Right atrium auricular region (tissue), 2 donors: ENCODE measurements around the gene TSPAN3. TPM values are rescaled to one million over a fixed set of nuclear protein-coding genes. Genes with fewer than 3 reads are reported as not detected.

Source experiments
- DNase-seq: peaks from one replicate; pipeline ENCODE4 v3.0.0-alpha.2; 2019; ENCODE audit warnings: low spot score
- H3K27ac ChIP-seq, 2 donors: fragments of 200-600 bp; sonication (generic); 1 replicate in 1 of 2; 2 replicates in 1 of 2; pipeline ENCODE4 v1.5.1; 2016 to 2019
- H3K27me3 ChIP-seq, 2 donors: fragments of 200-600 bp; sonication (generic); one replicate each; pipeline versions ENCODE4 v1.5.1 to v1.6.0; 2017 to 2019
- H3K36me3 ChIP-seq: fragments of 200-600 bp; sonication (generic); one replicate; pipeline ENCODE4 v1.5.1; 2016
- H3K4me1 ChIP-seq, 2 donors: fragments of 200-600 bp; sonication (generic); one replicate each; pipeline versions ENCODE4 v1.5.1 to v1.6.0; 2017 to 2019
- H3K4me3 ChIP-seq, 2 donors: fragments of 200-600 bp; sonication (generic); 1 replicate in 1 of 2; 2 replicates in 1 of 2; pipeline ENCODE4 v1.5.1; 2017 to 2019; ENCODE audit warnings: mild to moderate bottlenecking in 1 of 2, moderate library complexity in 1 of 2
- H3K9me3 ChIP-seq, 2 donors: fragments of 200-600 bp; sonication (generic); one replicate each; pipeline ENCODE4 v1.5.1; 2019
- CTCF ChIP-seq, 2 donors: fragments of 200-600 bp; sonication (generic); IDR thresholded peaks; one replicate each; pipeline ENCODE4 v1.5.1; 2019; ENCODE audit warnings: antibody characterized with exemption in 2 of 2
- total RNA-seq, 2 donors: library from RNA; depleted of rRNA; stranded (reverse); fragments of >200 nt; gene quantifications; one replicate each; pipeline ENCODE4 v1.1.0, GENCODE V29; 2016

Gene TSPAN3
- total RNA-seq, 2 donors from 2014 or later, result 191 to 361 TPM

- Histone ChIP-seq H3K4me3 (no peak overlapping the region), H3K27me3 (no peaks in the 10 kb centered on the region), H3K4me1 (peaks cover 0 to 17% of the 10 kb centered on the region in 2 donors), H3K27ac (no peak overlapping the region), H3K9me3 (no peaks in the 10 kb centered on the region), H3K36me3 (no peaks in the 10 kb centered on the region)
- TF ChIP-seq CTCF (IDR thresholded peaks at IDR 0.05), result no peak
- DNase-seq, result peak; percentile 54
These were observed 36.9 kb downstream of the TSPAN3 start for GRCh38 chr15:77033729-77034671.

GRCh38 chr15:77033417-77033728 is 37.5 kb downstream of the TSPAN3 start:
- peak; percentile 50 for DNase-seq

GRCh38 chr15:77032647-77033416 is 38.1 kb downstream of the TSPAN3 start:
- Histone ChIP-seq H3K4me3 (no peak overlapping the region), H3K9me3 (no peaks in the 10 kb centered on the region), H3K27me3 (no peaks in the 10 kb centered on the region), H3K27ac (no peak overlapping the region), H3K4me1 (peaks cover 0 to 18% of the 10 kb centered on the region in 2 donors), H3K36me3 (no peaks in the 10 kb centered on the region)
- TF ChIP-seq CTCF (IDR thresholded peaks at IDR 0.05), result no peak
- DNase-seq, result peak; percentile 36

More at GRCh38 chr15:77033417-77033728, 37.5 kb downstream of the TSPAN3 start:
- no peak overlapping the region for H3K4me3 ChIP-seq
- no peaks in the 10 kb centered on the region for H3K27me3 ChIP-seq
- H3K36me3 ChIP-seq, result no peaks in the 10 kb centered on the region
- no peaks in the 10 kb centered on the region for H3K9me3 ChIP-seq
- peaks cover 0 to 14% of the 10 kb centered on the region in 2 donors for H3K4me1 ChIP-seq
- no peak for TF ChIP-seq CTCF (IDR thresholded peaks at IDR 0.05)
- no peak overlapping the region for H3K27ac ChIP-seq

- no peak for DNase-seq
These were observed 38.8 kb downstream of the TSPAN3 start for GRCh38 chr15:77032052-77032646.

More at GRCh38 chr15:77032052-77032646, 38.8 kb downstream of the TSPAN3 start:
- Histone ChIP-seq H3K27ac (no peak overlapping the region), H3K27me3 (no peaks in the 10 kb centered on the region), H3K4me3 (no peak overlapping the region), H3K4me1 (peaks cover 0 to 20% of the 10 kb centered on the region in 2 donors), H3K36me3 (no peaks in the 10 kb centered on the region), H3K9me3 (no peaks in the 10 kb centered on the region)
- no peak for TF ChIP-seq CTCF (IDR thresholded peaks at IDR 0.05)
